Measurements from ENCODE around the gene THAP2.

- no peak for TF ChIP-seq EZH2 (IDR thresholded peaks at IDR 0.05)
- TF ChIP-seq POLR2AphosphoS5 (IDR thresholded peaks at IDR 0.05; ENCODE audit: borderline replicate concordance, low read depth, low read length): no peak
- no peak for TF ChIP-seq FOXP2 (optimal IDR thresholded peaks at IDR 0.05; ENCODE audit: control extremely low read depth, extremely low read length, insufficient read depth)
Measured at GRCh38 chr12:71721783-71722505, 57.8 kb downstream of the THAP2 start.

Measured in SK-N-MC (cell line).